Suppressor macrophage treated with lipopolysaccharide for 4 hours (primary cell): ENCODE measurements around the gene ROR2.
A peak's percentile ranks its signal among the peaks of the same experiment; 100 is the strongest.

Experiments
- DNase-seq: peaks from one replicate; pipeline ENCODE4 v3.0.0-alpha.2; 2020

Gene ROR2

DNA sequence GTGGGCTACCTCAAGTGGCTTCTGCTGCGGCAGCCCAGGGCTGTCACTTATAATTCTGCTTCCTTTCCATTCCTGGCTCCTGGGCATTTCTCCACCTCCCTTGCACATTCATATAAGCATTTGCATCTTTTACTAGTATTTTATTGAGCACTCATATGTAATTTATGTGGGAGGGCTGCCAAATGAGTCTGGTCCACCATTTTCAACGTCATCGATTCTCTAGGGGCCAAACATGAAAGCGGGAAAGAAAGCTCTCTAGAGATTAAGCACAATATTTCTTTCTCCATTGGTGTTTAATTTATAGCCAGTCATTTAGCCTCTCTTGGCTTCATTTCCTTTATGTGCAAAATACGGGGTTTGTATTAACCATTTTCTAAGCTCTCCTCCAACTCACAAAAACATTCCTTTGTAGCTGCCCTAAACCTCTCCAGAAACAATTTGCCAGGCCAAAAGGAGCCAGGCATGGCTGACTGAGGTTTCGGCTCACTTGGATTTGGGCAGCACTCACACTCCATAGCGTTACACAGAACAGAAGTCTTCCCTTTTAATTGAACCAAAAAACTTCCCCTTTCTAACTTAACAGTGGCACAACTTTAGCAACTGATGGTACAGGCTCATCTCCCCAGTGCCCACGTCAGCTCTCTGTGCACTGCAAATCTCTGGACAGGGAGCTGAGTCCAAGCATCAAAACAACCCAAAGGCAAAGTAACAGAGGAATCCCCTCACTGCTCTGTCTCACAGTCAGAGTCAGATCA lies 183.5 kb downstream of the ROR2 start:
- peak; percentile 10 for DNase-seq

DNA sequence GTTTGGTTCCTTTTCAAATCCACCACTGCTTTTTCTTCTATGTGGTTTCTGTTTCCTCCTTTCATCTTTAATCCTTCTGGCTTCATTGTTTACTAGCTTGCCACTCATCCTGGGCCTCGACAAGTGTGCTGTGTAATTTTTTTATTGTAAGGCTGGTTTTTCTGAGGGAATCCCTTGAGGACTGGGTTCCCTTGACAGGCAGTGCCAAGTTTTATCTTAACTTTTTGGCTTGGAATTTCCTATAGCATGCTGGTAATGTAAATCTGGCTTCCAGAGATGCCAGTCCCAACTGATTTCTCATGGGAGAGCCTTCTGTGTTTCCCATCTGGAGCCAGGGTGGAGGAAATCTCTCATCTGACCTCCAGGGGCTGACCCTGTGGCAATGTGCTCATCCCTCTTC lies 184.7 kb downstream of the ROR2 start:
- no peak for DNase-seq

GRCh38 chr9:91764661-91765060 lies 185.4 kb downstream of the ROR2 start:
- no peak for DNase-seq

GRCh38 chr9:91761362-91761761 lies 188.7 kb downstream of the ROR2 start:
- no peak for DNase-seq

- DNase-seq, result no peak
Measured at GRCh38 chr9:91760906-91761305, 189.1 kb downstream of the ROR2 start.

DNA sequence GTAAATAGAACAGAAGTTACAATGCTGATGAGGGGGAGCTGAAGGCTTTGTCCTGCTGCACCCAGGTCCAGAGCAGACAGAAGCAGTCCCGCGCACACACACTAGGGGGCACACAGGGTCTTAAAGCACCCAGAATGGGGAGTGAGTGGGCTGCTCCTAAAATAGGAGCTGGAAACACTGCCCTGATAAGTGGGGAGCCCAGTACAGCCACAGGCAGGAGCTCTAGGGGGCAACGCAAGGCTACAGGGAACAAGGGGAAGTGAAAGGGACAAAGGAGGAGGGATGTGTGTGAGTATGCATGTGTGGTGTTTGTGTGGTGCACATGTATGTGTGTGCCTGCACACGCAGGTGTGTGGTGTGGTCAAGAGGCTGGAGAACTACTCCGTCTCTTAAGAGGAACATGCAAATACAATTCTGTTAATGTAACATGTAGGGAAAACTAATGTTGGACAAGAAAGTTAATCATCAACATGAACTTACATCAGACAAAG lies 191.5 kb downstream of the ROR2 start:
- DNase-seq, result peak; percentile 47

DNA sequence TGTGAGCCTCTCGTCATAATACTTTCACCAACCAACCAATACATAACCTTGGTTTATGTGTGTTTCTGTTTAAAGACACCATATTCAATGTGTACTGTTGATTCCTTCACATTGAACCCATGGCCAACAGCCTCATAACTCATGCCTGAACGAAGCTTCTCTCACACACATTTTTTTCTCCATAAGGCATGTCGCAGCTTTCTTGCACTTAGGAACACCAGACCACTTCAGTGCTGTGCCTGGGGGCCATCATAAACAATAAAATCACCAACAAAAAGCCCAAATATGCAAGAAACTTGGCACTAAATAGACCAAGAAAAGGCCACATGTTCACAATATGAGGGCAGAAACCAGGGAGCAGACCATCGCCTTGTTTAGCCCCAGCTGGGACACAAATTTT lies 192.2 kb downstream of the ROR2 start:
- no peak for DNase-seq

- DNase-seq, result no peak
Measured at GRCh38 chr9:91756510-91756780, 193.6 kb downstream of the ROR2 start.

GRCh38 chr9:91755761-91756509 lies 194.1 kb downstream of the ROR2 start:
- DNase-seq, result no peak

DNA sequence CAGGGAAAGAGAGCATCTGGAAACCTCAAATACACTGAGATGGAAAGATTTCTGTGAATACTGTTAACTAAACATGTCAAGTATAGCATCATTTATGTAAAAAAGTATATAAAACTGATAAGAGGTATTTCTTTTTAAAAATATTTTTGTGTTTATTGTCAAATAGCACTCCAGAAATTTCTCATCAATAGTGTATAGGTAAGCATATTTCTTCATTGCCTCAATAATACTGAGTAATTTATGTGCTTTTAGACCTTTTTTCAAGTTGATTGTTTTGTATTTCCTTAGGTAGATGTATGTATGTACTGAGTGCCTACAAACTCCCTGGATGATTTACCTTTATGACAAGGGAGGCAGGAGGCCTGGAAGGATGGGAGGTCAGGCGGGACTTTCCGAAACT lies 196.3 kb downstream of the ROR2 start:
- no peak for DNase-seq

- DNase-seq, result peak; percentile 45
Measured at GRCh38 chr9:91751922-91752321, 198.1 kb downstream of the ROR2 start.

DNA sequence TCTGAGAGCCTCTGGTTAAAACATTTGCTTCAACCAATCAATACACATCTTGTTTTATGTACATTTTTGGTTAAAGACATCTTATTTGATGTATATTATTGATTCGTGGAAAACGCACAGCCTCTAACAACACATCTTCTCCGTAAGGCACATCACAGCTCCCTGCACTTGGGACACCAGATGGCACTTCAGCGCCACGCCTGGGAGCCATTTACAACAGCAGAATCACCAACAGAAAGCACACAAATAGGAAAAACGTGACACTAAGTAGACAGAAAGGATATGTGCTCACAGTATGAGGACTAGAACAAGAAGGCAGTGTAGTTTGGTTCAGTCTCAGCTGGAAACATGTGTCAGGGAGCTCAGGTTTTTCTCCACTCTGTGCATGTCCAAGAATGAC lies 199.7 kb downstream of the ROR2 start:
- no peak for DNase-seq

- DNase-seq, result no peak
Measured at GRCh38 chr9:91746904-91747303, 203.1 kb downstream of the ROR2 start.

GRCh38 chr9:91746357-91746756 lies 203.7 kb downstream of the ROR2 start:
- DNase-seq, result no peak

- DNase-seq, result no peak
Measured at GRCh38 chr9:91744114-91744513, 205.9 kb downstream of the ROR2 start.

- no peak for DNase-seq
Measured at GRCh38 chr9:91741522-91741921, 208.5 kb downstream of the ROR2 start.

GRCh38 chr9:91740701-91741100 lies 209.3 kb downstream of the ROR2 start:
- no peak for DNase-seq

GRCh38 chr9:91736898-91737601 lies 213.0 kb downstream of the ROR2 start:
- no peak for DNase-seq

- no peak for DNase-seq
Measured at GRCh38 chr9:91736311-91736710, 213.7 kb downstream of the ROR2 start.

DNA sequence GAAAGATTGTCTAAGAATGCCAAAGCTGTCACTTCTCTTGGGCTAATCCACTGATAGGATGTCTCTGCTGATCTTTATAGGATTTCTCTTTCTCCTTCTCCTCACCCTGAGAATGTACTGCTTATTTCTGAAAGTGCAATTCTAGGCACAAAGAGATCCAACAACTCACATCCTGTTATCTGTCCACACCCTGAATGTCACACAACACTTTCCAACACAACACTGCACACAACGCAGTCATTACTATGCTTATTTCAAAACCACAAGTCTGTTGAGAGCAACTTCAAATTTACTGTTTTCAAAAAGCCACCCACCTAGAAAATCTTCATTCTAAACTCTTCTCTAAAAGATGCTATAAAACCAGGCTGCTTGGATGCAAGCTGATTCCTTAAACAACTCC lies 215.0 kb downstream of the ROR2 start:
- DNase-seq, result no peak

GRCh38 chr9:91734371-91734981 lies 215.6 kb downstream of the ROR2 start:
- peak; percentile 65 for DNase-seq

DNA sequence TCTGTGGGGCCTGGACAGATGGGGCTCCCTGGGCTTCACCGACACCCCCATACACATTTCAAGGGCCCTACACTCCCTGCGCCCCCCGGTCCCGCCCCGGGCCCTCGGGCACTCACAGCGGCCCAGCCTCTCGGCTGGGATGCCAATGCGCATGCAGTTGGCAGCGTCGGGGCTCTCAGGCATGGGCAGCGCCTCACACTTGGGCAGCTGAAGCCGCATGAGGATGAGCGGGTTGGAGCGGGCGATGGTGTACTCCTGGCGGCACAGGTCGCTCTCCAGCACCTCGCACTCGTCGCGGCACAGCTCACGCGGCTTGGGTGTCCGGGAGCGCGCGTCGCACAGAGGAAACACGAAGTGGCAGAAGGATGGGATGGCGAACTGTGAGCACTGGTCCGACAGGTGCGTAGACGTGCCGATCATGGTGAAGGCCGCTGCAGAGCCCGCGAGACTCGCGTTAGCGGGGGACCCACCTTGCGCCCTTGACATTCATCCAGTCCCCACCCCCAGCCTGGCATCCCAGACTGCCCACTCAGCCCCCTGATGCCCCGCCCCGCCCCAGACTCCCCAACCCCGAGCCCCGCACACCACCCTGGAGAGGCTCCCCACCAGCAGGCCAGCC lies 216.9 kb downstream of the ROR2 start:
- no peak for DNase-seq
